IMR-90 (cell line): ENCODE data around the gene ANXA3. TPM values are rescaled to one million over a fixed set of nuclear protein-coding genes. Genes with fewer than 3 reads are reported as not detected.

Experiments
- ATAC-seq: fragments of 200-7000 bp; cut with Tn5 transposase; 2 replicates; pipeline ENCODE4 v1.9.1; 2020; ENCODE audit warnings: low read depth, mild to moderate bottlenecking, moderate library complexity
- BruUV-seq: library from RNA; stranded (reverse); fragments of 400-500 nt; replicated peaks from 2 replicates; lab custom pipeline; 2021; lab: Mats Ljungman, UMichigan
- CTCF ChIA-PET: fragments of 300-600 bp; formaldehyde crosslinking; extraction: SDS; loops from one replicate; lab custom pipeline; 2021; ENCODE audit warnings: antibody characterized with exemption; lab: Yijun Ruan, JAX
- POLR2A ChIA-PET: fragments of 300-600 bp; sonication (Branson Sonifier 250); formaldehyde crosslinking; loops from one replicate; lab custom pipeline; 2022; ENCODE audit warnings: antibody characterized with exemption; ENCODE audit not compliant: unreplicated experiment; lab: Charles Lee
- DNase-seq: peaks from one replicate; pipeline ENCODE4 v3.0.0; 2013
- H2AFZ ChIP-seq: replicated peaks from 2 replicates; pipeline ENCODE3; 2013; ENCODE audit warnings: low read length, mild to moderate bottlenecking; ENCODE audit not compliant: poor library complexity
- H2AK5ac ChIP-seq: 2 replicates; pipeline ENCODE4 v1.6.1; 2013; ENCODE audit warnings: low read depth, low read length, inconsistent platforms
- H2AK9ac ChIP-seq: replicated peaks from 2 replicates; pipeline ENCODE3; 2013; ENCODE audit warnings: mild to moderate bottlenecking, low read depth, low read length, moderate library complexity; ENCODE audit not compliant: poor library complexity
- H2BK120ac ChIP-seq: 2 replicates; pipeline ENCODE4 v1.6.1; 2013; ENCODE audit warnings: low read depth, low read length, inconsistent platforms
- H2BK15ac ChIP-seq: 3 replicates; pipeline ENCODE4 v1.6.1; 2013; ENCODE audit warnings: low read depth, low read length, inconsistent platforms
- H2BK20ac ChIP-seq: 2 replicates; pipeline ENCODE4 v1.6.1; 2013; ENCODE audit warnings: low read depth, mild to moderate bottlenecking, inconsistent platforms, low read length, moderate library complexity
- H2BK5ac ChIP-seq: 2 replicates; pipeline ENCODE4 v1.6.1; 2013; ENCODE audit warnings: mild to moderate bottlenecking, low read depth, low read length, inconsistent platforms; ENCODE audit not compliant: poor library complexity, severe bottlenecking
- H3K14ac ChIP-seq: replicated peaks from 2 replicates; pipeline ENCODE4 v1.6.1; 2013; ENCODE audit warnings: low read depth, low read length, inconsistent platforms
- H3K18ac ChIP-seq: 2 replicates; pipeline ENCODE4 v1.6.1; 2013; ENCODE audit warnings: low read depth, low read length, control low read depth
- H3K23ac ChIP-seq: 2 replicates; pipeline ENCODE4 v1.6.1; 2013; ENCODE audit warnings: low read depth, low read length, inconsistent platforms
- H3K27ac ChIP-seq: 2 replicates; pipeline ENCODE4 v1.5.1; 2013; ENCODE audit warnings: mild to moderate bottlenecking, control low read depth, low read length; ENCODE audit not compliant: insufficient read depth
- H3K27me3 ChIP-seq: 2 replicates; pipeline ENCODE4 v1.6.1; 2013; ENCODE audit warnings: low read length; ENCODE audit not compliant: control insufficient read depth, insufficient read depth
- H3K36me3 ChIP-seq: 2 replicates; pipeline ENCODE4 v1.6.1; 2013; ENCODE audit warnings: low read length, mixed read lengths; ENCODE audit not compliant: control insufficient read depth, insufficient read depth
- H3K4ac ChIP-seq: 2 replicates; pipeline ENCODE4 v1.6.1; 2013; ENCODE audit warnings: low read depth, low read length, inconsistent platforms
- H3K4me1 ChIP-seq: 2 replicates; pipeline ENCODE4 v1.6.1; 2013; ENCODE audit warnings: low read length, mixed read lengths; ENCODE audit not compliant: control insufficient read depth, insufficient read depth
- H3K4me2 ChIP-seq: 2 replicates; pipeline ENCODE4 v1.6.1; 2013; ENCODE audit warnings: low read depth, mild to moderate bottlenecking, control low read depth, low read length, moderate library complexity
- H3K4me3 ChIP-seq: 2 replicates; pipeline ENCODE4 v1.5.1; 2013; ENCODE audit warnings: low read depth, mild to moderate bottlenecking, control low read depth, low read length, moderate library complexity; ENCODE audit not compliant: insufficient read depth
- H3K56ac ChIP-seq: 2 replicates; pipeline ENCODE4 v1.6.1; 2013; ENCODE audit warnings: low read length, inconsistent platforms; ENCODE audit not compliant: insufficient read depth; ENCODE audit errors: extremely low read depth
- H3K79me1 ChIP-seq, 2 experiments: 2 replicates each; pipeline ENCODE4 v1.6.1; 2013; ENCODE audit warnings: low read length in 2 of 2, inconsistent platforms in 1 of 2, low read depth in 1 of 2
- H3K9ac ChIP-seq: 2 replicates; pipeline ENCODE4 v1.6.1; 2013; ENCODE audit warnings: low read depth, low read length, control low read depth
- H3K9me1 ChIP-seq: 2 replicates; pipeline ENCODE4 v1.6.1; 2013; ENCODE audit warnings: low read length, inconsistent platforms; ENCODE audit not compliant: insufficient read depth
- H3K9me3 ChIP-seq: 2 replicates; pipeline ENCODE4 v1.6.1; 2013; ENCODE audit warnings: low read length; ENCODE audit not compliant: control insufficient read depth, insufficient read depth
- H4K20me1 ChIP-seq: 2 replicates; pipeline ENCODE4 v1.6.1; 2013; ENCODE audit warnings: low read length, inconsistent platforms; ENCODE audit not compliant: insufficient read depth
- H4K5ac ChIP-seq: 2 replicates; pipeline ENCODE4 v1.6.1; 2013; ENCODE audit warnings: mild to moderate bottlenecking, low read depth, low read length, control low read depth
- H4K8ac ChIP-seq, 2 experiments: 2 replicates each; pipeline ENCODE4 v1.6.1; 2013; ENCODE audit warnings: low read depth in 2 of 2, low read length in 2 of 2, control low read depth in 1 of 2, inconsistent platforms in 1 of 2
- H4K91ac ChIP-seq: 2 replicates; pipeline ENCODE4 v1.6.1; 2013; ENCODE audit warnings: low read depth, low read length, inconsistent platforms; ENCODE audit not compliant: insufficient read depth
- BHLHE40 ChIP-seq: fragments of 150-350 bp; IDR thresholded peaks from 2 replicates; pipeline ENCODE4 v1.6.1; 2016; ENCODE audit warnings: mild to moderate bottlenecking, low read depth, low read length
- CEBPB ChIP-seq: IDR thresholded peaks from 2 replicates; pipeline ENCODE4 v1.6.1; 2012; ENCODE audit warnings: low read depth, low read length, improper control_type of control experiment
- CHD1 ChIP-seq: IDR thresholded peaks from 2 replicates; pipeline ENCODE4 v1.6.1; 2012; ENCODE audit warnings: low read depth, low read length, improper control_type of control experiment
- FOS ChIP-seq: fragments of 150-350 bp; IDR thresholded peaks from 2 replicates; pipeline ENCODE4 v1.6.1; 2016; ENCODE audit warnings: low read depth, low read length
- MAFK ChIP-seq: IDR thresholded peaks from 2 replicates; pipeline ENCODE4 v1.6.1; 2012; ENCODE audit warnings: low read depth, low read length, improper control_type of control experiment
- MAZ ChIP-seq: IDR thresholded peaks from 2 replicates; pipeline ENCODE4 v1.6.1; 2012; ENCODE audit warnings: low read depth, mild to moderate bottlenecking, low read length, improper control_type of control experiment, moderate library complexity, borderline replicate concordance
- MXI1 ChIP-seq: IDR thresholded peaks from 2 replicates; pipeline ENCODE4 v1.6.1; 2012; ENCODE audit warnings: low read depth, mild to moderate bottlenecking, low read length, moderate library complexity, borderline replicate concordance
- NFE2L2 ChIP-seq: fragments of 150-350 bp; IDR thresholded peaks from 2 replicates; pipeline ENCODE4 v1.6.1; 2016; ENCODE audit warnings: low read depth, mild to moderate bottlenecking, low read length
- POLR2A ChIP-seq: IDR thresholded peaks from 2 replicates; pipeline ENCODE4 v1.6.1; 2012; ENCODE audit warnings: mild to moderate bottlenecking, low read depth, low read length
- RAD21 ChIP-seq: IDR thresholded peaks from 2 replicates; pipeline ENCODE4 v1.6.1; 2012; ENCODE audit warnings: low read length, improper control_type of control experiment
- RCOR1 ChIP-seq: IDR thresholded peaks from 2 replicates; pipeline ENCODE4 v1.6.1; 2012; ENCODE audit warnings: mild to moderate bottlenecking, low read length, improper control_type of control experiment; ENCODE audit not compliant: insufficient replicate concordance
- RFX5 ChIP-seq: IDR thresholded peaks from 2 replicates; pipeline ENCODE4 v1.8.0; 2012; ENCODE audit warnings: low read depth, mild to moderate bottlenecking, low read length, moderate library complexity
- SMC3 ChIP-seq: fragments of 150-350 bp; IDR thresholded peaks from 2 replicates; pipeline ENCODE4 v1.6.1; 2016; ENCODE audit warnings: low read depth, mild to moderate bottlenecking, antibody characterized with exemption, low read length, moderate library complexity
- USF2 ChIP-seq: fragments of 150-350 bp; IDR thresholded peaks from 2 replicates; pipeline ENCODE4 v1.6.1; 2017; ENCODE audit warnings: mild to moderate bottlenecking, antibody characterized with exemption, low read length, low read depth
- WGBS, 2 experiments: methylation state at CpG; one replicate each; pipeline versions ENCODE4 v1.1.5 to v1.1.7; 2013; ENCODE audit warnings: missing lambda C conversion rate in 2 of 2; ENCODE audit not compliant: insufficient read length in 1 of 2; ENCODE audit errors: extremely low coverage in 2 of 2; 5-methylcytosine and 5-hydroxymethylcytosine counted together
- dilution Hi-C: fragments of 300-500 bp; cut with HindIII; formaldehyde crosslinking; loops from one replicate; pipeline ENCODE4 v1.14.3; 2018; ENCODE audit warnings: low sequenced_read_pairs; ENCODE audit not compliant: unreplicated experiment
- in situ Hi-C: fragments of 300-500 bp; cut with MboI; formaldehyde crosslinking; loops from 3 replicates; pipeline ENCODE4 v1.14.3; 2019; ENCODE audit warnings: low sequenced_read_pairs, inconsistent platforms, mixed read lengths
- intact Hi-C: fragments of 100-400 bp; cut with micrococcal nuclease; formaldehyde crosslinking; loops from 2 replicates; pipeline ENCODE4 v1.10.0; 2022
- polyA plus RNA-seq, 3 experiments: library from polyadenylated mRNA; depleted of rRNA; stranded (reverse); fragments of >200 nt; gene quantifications; 2 replicates each; pipeline ENCODE4 v1.2.3, GENCODE V29; 2012; ENCODE audit warnings: low replicate concordance in 1 of 3
- total RNA-seq: library from RNA; depleted of rRNA; stranded (reverse); fragments of >200 nt; gene quantifications from 2 replicates; pipeline ENCODE4 v1.2.3, GENCODE V29; 2012
- TF ChIP-seq, protein P1 (sequence below): fragments of 150-350 bp; IDR thresholded peaks from 2 replicates; pipeline ENCODE4 v1.6.1; 2016; ENCODE audit warnings: low read depth, mild to moderate bottlenecking, low read length, moderate library complexity, borderline replicate concordance
- TF ChIP-seq, protein P2 (sequence below): conservative IDR thresholded peaks from 2 replicates; pipeline ENCODE4 v1.5.1; 2012; ENCODE audit warnings: mild to moderate bottlenecking, low read depth, low read length, improper control_type of control experiment

ANXA3 gene
- total and polyA plus RNA-seq, 2 of the 4 experiments (the other 2 are of a cell fraction): 4.2 to 5.0 TPM

GRCh38 chr4:78601013-78601412 lies 49.4 kb downstream of the ANXA3 start:
- Histone ChIP-seq H3K79me1 (no peaks in the 10 kb centered on the region), H3K4me3 (no peak overlapping the region), H3K56ac (no peak overlapping the region), H2BK15ac (no peak overlapping the region), H3K4me1 (no peaks in the 10 kb centered on the region), H3K27me3 (no peaks in the 10 kb centered on the region), H2BK5ac (no peak overlapping the region), H3K9me1 (no peaks in the 10 kb centered on the region), H2BK20ac (no peak overlapping the region), H3K4ac (no peak overlapping the region), H3K14ac (no peak overlapping the region), H4K5ac (no peak overlapping the region), H3K23ac (no peak overlapping the region), H2AK5ac (no peak overlapping the region), H2AFZ (no peak overlapping the region), H4K91ac (no peak overlapping the region), H3K27ac (no peak overlapping the region), H4K20me1 (no peaks in the 10 kb centered on the region), H2AK9ac (no peak overlapping the region), H3K9ac (no peak overlapping the region), H2BK120ac (no peak overlapping the region), H3K36me3 (no peaks in the 10 kb centered on the region), H4K8ac (no peak overlapping the region), H3K4me2 (no peak overlapping the region), H3K9me3 (no peaks in the 10 kb centered on the region), H3K18ac (no peak overlapping the region)
- no peak for DNase-seq
- intact Hi-C loops: no loop called here
- no peak for TF ChIP-seq NFE2L2
- TF ChIP-seq BHLHE40: no peak
- no peak for TF ChIP-seq RAD21
- no peak for TF ChIP-seq SMC3
- no peak for TF ChIP-seq USF2
- TF ChIP-seq MXI1: no peak
- TF ChIP-seq RFX5: no peak
- no peak for TF ChIP-seq POLR2A
- TF ChIP-seq MAZ: no peak
- no peak for TF ChIP-seq MAFK
- no peak for TF ChIP-seq CHD1
- no peak for TF ChIP-seq RCOR1
- TF ChIP-seq, protein P1, sequence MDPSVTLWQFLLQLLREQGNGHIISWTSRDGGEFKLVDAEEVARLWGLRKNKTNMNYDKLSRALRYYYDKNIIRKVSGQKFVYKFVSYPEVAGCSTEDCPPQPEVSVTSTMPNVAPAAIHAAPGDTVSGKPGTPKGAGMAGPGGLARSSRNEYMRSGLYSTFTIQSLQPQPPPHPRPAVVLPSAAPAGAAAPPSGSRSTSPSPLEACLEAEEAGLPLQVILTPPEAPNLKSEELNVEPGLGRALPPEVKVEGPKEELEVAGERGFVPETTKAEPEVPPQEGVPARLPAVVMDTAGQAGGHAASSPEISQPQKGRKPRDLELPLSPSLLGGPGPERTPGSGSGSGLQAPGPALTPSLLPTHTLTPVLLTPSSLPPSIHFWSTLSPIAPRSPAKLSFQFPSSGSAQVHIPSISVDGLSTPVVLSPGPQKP: no peak
- no peak for TF ChIP-seq CEBPB
- TF ChIP-seq, protein P2, sequence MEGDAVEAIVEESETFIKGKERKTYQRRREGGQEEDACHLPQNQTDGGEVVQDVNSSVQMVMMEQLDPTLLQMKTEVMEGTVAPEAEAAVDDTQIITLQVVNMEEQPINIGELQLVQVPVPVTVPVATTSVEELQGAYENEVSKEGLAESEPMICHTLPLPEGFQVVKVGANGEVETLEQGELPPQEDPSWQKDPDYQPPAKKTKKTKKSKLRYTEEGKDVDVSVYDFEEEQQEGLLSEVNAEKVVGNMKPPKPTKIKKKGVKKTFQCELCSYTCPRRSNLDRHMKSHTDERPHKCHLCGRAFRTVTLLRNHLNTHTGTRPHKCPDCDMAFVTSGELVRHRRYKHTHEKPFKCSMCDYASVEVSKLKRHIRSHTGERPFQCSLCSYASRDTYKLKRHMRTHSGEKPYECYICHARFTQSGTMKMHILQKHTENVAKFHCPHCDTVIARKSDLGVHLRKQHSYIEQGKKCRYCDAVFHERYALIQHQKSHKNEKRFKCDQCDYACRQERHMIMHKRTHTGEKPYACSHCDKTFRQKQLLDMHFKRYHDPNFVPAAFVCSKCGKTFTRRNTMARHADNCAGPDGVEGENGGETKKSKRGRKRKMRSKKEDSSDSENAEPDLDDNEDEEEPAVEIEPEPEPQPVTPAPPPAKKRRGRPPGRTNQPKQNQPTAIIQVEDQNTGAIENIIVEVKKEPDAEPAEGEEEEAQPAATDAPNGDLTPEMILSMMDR: no peak
- no peak for TF ChIP-seq FOS
- in situ Hi-C loops: no loop called here
- ATAC-seq: no peak
- ChIA-PET CTCF (interaction anchor here (1.0 kb wide), 1 partner anchor 9 kb away, joined by 3 read pairs; no protein-coding TSS in a partner anchor), POLR2A (no interaction called here)
- 92% methylated on average over 4 of the region's 7 CpGs; no CpG with 5 or more reads in 1 of the 2 experiments for WGBS, 2 experiments
- dilution Hi-C loops: loop anchor here (25.0 kb wide), 1 partner anchor 261 kb away; no protein-coding TSS in a partner anchor
- no TSS peak for BruUV-seq
